GM18517 (cell line): Measurements from ENCODE around the gene TAS1R3.

Experiments used
- ATAC-seq: cut with Tn5 transposase; IDR thresholded peaks from one replicate; pipeline ENCODE4 v1.9.1; 2021; ENCODE audit warnings: mild to moderate bottlenecking, moderate library complexity; ENCODE audit not compliant: unreplicated experiment

Gene TAS1R3

DNA sequence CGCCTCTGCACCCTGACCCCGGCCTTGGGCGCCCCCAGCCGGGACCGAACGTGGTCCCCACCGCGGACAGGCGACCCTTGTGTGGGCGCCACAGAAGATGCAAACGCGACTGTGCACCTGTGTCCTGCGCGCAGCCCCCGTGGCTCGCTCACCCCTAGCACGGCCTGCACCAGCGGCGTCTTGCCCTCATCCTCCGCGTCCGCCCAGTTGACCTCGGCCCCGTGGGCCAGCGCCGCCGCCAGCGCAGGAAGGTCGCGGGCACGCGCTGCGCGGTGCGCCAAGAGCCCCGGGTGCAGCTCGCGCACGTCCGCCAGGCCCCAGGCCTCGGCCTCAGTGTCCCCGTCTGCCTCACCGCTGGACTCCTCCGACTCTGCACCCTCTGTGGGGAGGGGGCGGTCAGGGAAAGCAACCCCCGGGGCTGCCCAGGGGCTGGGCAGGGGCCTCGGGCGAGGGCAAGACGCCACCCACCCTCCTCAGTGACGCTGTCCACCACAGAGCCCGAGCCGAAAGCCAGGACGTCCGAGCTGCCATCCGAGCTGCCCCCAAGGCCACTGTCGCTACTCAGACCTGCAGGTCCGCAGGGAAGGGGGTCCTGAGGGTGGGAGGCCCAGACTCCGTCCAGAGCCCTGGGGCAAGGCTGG, 36.7 kb upstream of the TAS1R3 start:
- ATAC-seq, result no peak

DNA sequence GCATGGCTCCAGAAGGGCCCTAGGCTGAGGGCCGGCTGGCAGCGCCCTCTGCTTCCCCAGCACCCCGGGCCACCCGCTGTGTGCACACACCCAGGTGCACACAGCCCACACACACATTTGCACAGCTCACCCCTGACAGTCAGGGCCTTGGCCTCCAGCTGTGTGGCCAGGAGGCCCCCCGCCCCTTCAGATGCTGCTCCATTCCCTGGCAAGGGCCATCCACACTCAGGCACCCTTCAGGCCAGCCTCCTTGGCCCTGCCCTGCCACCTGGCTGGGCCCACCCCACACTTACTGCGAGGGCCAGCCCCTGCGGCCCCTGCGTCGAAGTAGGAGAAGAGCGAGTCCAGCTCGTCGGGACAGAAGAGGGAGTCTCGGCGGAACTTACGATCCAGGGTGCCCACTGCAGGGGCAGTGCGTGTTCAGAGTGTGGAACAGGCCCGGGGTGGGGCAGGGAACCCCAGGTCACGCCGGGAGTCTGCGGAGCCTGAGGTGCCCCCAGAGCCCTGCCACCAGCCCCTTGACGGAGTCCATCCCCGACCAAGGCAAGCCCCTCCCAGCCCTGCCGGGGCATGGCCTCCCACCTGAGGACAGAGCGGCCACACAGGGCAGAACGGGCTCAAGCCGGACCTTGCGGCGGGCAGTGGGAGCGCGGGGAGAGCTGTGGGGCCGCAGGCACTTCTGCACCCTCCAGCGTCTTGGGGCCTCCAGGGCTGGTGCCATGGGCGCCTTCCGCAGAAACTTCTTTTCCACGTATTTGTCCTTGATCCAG, 35.7 kb upstream of the TAS1R3 start:
- no peak for ATAC-seq

- no peak for ATAC-seq
Measured at GRCh38 chr1:1296070-1297061, 34.7 kb upstream of the TAS1R3 start.

GRCh38 chr1:1297802-1298424, 33.2 kb upstream of the TAS1R3 start:
- no peak for ATAC-seq

GRCh38 chr1:1298861-1299685, 32.0 kb upstream of the TAS1R3 start:
- ATAC-seq, result no peak

DNA sequence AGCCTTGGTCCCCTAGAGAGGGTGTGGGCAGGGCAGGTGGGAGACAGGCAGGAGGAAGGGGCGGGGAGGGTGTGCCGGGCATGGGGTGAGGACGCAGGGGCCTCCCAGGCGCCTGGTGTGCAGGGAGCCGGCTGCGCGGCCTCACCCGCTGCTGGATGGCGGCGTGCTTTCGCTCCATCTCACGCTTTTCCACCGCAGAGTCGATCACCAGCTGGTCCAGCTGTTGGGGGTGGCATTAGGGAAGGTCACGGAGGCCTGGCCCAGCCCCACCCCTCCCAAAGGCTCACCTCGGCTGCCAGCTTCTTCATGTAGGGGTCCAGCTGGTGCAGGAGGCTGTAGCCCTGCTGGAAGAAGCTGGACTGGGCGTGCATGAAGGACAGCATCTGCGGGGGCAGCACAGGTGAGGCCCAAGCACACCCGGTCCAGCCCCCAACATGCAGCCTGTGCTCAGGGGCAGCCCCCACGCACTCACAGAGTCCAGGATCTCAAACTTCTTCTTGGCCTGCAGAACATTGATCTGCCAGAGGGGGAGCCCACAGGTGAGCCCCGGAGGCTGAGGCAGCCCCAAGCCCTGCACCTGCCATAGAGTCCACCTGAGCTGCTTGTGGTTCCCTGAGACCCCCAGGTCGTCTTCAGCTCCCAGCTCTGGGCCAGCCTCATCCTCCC, 31.3 kb upstream of the TAS1R3 start:
- no peak for ATAC-seq

DNA sequence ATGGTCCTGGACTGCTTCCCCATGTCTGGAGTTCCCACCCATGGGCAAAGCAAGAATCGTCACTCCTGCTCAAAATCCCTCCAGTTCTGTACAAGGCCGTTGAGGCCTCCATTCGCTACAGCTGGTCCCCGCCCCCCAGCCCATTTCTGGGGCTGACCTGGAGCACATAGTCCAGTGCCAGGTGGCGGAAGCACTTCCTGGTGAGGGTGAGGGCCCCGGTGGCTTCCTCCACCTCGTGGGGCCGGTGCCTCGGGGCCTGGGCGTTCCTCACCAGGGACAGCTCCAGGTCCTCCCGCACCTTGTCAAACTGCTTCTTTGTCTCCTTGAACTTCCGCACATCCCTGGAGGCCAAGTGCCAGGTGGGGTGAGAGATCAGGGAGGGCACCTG, 30.7 kb upstream of the TAS1R3 start:
- ATAC-seq, result no peak

DNA sequence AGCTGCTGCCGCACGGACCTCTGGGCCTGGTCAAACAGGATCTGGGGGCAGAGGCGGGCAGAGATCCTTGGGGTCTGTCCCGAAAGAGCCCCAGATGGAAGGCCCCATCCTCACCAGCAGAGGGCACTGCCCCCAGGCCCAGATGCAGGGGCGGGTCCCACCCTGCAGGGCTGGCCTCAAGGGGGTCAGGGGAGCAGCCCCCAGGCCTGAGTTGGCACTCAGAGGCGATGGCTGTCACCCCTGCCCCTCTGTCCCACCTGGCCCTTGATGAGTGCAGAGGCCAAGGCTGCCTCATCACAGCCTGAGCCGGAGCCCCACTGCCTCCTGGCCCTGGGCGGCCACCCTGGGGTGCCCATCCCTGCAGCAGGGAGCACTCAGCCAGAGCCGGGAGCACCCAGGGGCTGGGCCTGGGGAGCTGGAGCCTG, 29.1 kb upstream of the TAS1R3 start:
- no peak for ATAC-seq

DNA sequence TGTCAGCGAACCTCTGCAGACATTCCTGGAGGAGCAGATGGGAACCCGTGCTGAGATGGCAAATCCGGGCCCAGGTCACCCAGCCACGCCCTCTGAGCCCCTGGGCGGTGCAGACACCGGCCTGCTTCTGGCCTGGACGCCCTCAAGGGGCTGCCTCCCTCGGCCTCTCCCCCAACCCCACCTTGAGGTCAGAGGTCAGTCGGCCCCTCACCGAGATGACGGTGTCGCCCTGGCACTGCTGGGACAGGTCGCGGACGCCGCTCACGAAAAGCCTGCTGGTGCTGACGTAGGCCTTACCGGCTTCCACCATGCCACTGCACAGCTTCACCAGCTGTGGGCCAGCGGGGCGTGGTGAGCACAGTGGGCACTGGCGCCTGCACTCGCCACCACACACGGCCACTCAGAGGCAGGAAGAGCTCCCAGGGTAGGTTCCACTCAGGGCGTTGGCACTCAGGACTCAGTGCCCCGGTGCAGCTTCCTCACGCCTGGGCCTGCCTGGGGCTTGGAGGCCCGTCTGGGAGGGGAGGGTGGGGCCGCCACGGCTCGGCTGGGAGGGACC, 28.1 kb upstream of the TAS1R3 start:
- no peak for ATAC-seq

DNA sequence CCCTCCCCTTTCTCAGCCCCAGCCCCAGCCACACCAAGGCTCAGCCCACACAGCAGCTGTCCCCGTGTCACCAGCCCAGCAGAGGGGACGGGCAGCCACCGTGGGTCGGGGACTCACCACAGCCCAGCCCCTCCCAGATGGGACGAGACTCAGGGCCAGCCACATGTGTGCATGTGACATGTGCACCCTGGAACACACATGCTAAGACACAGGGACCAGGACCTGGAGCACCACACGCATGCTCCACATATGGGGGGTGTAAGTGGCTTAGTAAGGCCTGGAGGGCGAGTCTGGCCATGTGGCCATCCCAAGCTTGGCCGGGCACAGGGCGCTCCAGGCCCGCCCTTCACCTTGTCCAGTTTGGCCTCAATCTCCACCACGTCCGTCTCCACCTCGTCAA, 27.3 kb upstream of the TAS1R3 start:
- no peak for ATAC-seq

DNA sequence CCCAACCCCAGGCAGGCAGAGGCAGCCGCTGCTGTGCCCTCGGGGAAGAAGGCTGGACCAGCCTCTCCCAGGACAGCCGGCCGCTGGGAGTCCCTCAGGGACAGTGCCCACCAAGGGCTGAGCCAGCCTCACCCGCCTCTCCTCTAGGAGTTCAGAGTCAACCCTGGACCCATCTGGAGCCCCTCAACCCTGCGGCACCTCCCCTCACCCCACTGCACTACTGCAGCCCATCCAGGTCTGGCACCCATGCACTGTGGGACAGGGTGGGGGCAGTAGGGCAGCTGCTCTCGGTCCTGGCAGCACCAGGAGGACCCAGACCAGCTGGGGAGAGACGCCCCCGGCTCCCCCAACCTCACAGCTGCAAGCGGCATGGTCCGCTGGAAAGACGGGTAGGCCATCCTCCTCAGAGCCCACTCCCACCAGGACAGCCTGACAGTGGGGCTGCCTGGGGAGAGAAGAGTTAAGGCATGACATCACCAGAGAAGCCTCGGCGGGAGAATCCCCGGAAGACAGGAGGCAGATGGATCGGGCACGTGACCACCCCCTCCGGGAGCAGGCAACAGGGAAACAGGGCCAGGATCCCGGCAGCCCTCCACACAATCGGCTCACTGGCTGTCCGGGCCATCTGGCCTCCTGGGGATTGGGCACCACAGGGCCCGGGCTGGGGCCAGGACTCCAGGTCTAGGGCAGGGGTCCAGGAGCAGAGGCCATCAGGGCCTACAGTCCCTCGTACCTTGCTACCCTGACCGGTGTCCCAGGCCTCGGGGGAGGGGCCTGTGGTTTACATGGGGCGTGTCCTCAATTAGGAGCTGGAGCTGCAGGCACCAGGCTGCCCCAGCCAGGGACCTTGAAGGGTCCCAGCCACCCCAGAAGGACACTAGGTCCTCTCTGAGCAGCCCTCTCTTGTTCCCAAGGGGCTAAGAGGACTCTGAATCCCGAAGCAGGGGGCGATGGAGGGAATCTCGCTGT, 26.5 kb upstream of the TAS1R3 start:
- ATAC-seq, result no peak

- no peak for ATAC-seq
Measured at GRCh38 chr1:1305300-1306069, 25.6 kb upstream of the TAS1R3 start.

DNA sequence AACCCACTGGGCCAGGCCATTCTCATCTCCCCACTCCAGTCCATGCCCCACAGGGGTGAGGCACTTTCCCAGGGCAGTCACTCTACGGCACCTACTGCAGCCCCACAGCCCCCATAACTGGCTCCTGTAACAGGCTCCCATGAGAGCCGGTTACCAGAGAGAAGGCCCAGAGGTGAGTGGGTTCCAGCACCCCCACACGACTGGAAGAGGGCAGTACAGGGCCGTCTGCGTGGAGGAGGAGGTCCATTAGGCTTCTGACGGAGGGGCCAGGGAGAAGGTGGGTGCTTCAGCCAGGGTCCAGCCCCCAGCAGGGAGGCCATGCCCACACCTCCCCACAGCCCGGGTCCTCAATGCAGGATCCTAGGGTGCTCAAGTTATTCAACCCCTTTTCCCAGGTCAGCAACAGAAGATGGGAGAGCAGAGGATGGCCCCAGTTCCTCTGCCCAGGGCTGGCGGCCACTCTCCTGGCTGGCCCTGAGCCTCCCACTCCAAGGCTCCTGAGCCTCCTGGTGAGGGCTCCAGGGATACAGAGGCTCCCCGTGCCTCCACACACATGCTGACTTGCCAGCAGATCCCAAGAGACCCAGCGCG, 24.9 kb upstream of the TAS1R3 start:
- no peak for ATAC-seq

- no peak for ATAC-seq
Measured at GRCh38 chr1:1306661-1307260, 24.3 kb upstream of the TAS1R3 start.

GRCh38 chr1:1307261-1307922, 23.7 kb upstream of the TAS1R3 start:
- no peak for ATAC-seq
